ENCODE data around the gene NQO2. TPM values are rescaled to one million over a fixed set of nuclear protein-coding genes. Genes with fewer than 3 reads are reported as not detected.

Gene NQO2
- total and polyA plus RNA-seq, 2 of the 13 experiments (the other 11 are each of a cell fraction or from before 2014, with no cell fraction given), result 32.2 to 56.5 TPM

DNA sequence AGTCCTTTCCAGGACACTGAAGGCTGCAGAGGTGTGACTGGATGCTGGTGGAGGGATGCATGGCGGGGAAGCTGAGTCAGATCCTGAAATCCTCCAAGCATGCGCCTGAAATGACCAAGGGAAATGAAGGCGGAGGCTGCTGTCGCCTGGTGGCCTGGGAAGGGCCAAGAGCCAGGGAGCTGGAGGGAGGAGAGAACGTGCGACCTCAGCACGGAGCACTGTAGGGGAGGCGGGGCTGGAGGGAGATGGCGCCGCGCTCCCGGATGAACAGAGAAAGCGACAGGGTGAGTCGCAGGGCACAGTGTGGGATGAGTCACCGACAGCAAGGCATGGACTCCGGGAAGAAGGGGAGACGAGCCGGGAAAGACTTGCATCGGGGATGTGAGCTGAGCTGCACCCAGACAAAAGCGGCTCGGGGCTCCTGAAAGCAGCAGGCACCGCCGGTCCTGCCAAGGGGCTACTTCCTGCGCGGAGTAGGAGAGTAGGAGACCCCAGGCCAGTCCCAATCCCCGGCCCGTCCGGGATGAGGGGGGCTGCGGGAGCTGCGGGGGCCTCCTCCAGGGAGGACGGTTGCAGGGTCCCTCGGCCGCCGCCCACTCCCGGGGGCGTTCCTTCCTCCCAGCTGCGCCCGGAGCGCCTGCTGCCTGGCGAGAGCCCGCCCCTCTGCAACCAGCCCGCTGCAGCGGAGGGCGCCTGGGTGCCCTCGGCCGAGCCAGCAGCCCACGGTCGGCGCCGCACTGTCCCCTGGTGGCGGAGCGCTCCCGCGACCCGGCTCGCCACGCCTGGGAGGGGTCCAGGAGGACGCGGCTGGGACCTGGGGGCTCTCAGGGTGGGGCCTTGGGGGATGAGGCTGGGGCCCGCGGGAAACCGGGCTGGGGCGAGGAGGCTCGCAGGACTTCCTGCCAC is 11.0 kb upstream of the NQO2 start (continued):
- TF ChIP-seq NPAS2 (CRISPR knock-in tag; IDR thresholded peaks at IDR 0.05; ENCODE audit: borderline replicate concordance) (no peak), MEIS1 (CRISPR knock-in tag; IDR thresholded peaks at IDR 0.05; ENCODE audit: borderline replicate concordance) (peak; percentile 88), ZFY (CRISPR knock-in tag; IDR thresholded peaks at IDR 0.05) (peak; percentile 67; the same call in 1 of the 2 replicates), KDM5A (IDR thresholded peaks at IDR 0.05; ENCODE audit: borderline replicate concordance, low read length) (no peak), PHF20 (CRISPR knock-in tag; IDR thresholded peaks at IDR 0.05) (no peak; the same call in none of the 2 replicates), TAF1 (CRISPR knock-in tag; IDR thresholded peaks at IDR 0.05) (peak; percentile 84), MED8 (CRISPR knock-in tag; IDR thresholded peaks at IDR 0.05; ENCODE audit: insufficient replicate concordance) (peak; percentile 84), NRL (CRISPR knock-in tag; IDR thresholded peaks at IDR 0.05; ENCODE audit: borderline replicate concordance) (peak; percentile 91), ZSCAN25 (CRISPR knock-in tag; IDR thresholded peaks at IDR 0.05) (no peak; the same call in none of the 2 replicates), ZKSCAN5 (CRISPR knock-in tag; IDR thresholded peaks at IDR 0.05) (no peak), ZNF17 (CRISPR knock-in tag; IDR thresholded peaks at IDR 0.05) (no peak), ZBTB7A (CRISPR knock-in tag; IDR thresholded peaks at IDR 0.05) (peak; percentile 98), KAT7 (CRISPR knock-in tag; IDR thresholded peaks at IDR 0.05; ENCODE audit: borderline replicate concordance) (0 out of 2 replicates have a peak, but pooled peaks have one; percentile 38), ZNF629 (CRISPR knock-in tag; conservative IDR thresholded peaks at IDR 0.05) (peak; percentile 12; the same call in 1 of the 2 replicates), GLI4 (CRISPR knock-in tag; IDR thresholded peaks at IDR 0.05; ENCODE audit: borderline replicate concordance) (peak; percentile 46; the same call in 1 of the 2 replicates), ZFP36 (IDR thresholded peaks at IDR 0.05; ENCODE audit: borderline replicate concordance, low read depth, low read length, partially characterized antibody) (peak; percentile 33), ZNF607 (CRISPR knock-in tag; IDR thresholded peaks at IDR 0.05; ENCODE audit: borderline replicate concordance) (peak; percentile 96), SATB2 (CRISPR knock-in tag; IDR thresholded peaks at IDR 0.05) (peak; percentile 51; the same call in 1 of the 2 replicates)
- TF ChIP-seq, protein P1, sequence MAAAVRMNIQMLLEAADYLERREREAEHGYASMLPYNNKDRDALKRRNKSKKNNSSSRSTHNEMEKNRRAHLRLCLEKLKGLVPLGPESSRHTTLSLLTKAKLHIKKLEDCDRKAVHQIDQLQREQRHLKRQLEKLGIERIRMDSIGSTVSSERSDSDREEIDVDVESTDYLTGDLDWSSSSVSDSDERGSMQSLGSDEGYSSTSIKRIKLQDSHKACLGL (CRISPR knock-in tag; IDR thresholded peaks at IDR 0.05), result peak; percentile 87
- TF ChIP-seq, protein P2, sequence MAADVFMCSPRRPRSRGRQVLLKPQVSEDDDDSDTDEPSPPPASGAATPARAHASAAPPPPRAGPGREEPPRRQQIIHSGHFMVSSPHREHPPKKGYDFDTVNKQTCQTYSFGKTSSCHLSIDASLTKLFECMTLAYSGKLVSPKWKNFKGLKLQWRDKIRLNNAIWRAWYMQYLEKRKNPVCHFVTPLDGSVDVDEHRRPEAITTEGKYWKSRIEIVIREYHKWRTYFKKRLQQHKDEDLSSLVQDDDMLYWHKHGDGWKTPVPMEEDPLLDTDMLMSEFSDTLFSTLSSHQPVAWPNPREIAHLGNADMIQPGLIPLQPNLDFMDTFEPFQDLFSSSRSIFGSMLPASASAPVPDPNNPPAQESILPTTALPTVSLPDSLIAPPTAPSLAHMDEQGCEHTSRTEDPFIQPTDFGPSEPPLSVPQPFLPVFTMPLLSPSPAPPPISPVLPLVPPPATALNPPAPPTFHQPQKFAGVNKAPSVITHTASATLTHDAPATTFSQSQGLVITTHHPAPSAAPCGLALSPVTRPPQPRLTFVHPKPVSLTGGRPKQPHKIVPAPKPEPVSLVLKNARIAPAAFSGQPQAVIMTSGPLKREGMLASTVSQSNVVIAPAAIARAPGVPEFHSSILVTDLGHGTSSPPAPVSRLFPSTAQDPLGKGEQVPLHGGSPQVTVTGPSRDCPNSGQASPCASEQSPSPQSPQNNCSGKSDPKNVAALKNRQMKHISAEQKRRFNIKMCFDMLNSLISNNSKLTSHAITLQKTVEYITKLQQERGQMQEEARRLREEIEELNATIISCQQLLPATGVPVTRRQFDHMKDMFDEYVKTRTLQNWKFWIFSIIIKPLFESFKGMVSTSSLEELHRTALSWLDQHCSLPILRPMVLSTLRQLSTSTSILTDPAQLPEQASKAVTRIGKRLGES (CRISPR knock-in tag; IDR thresholded peaks at IDR 0.05; ENCODE audit: borderline replicate concordance), result 0 out of 2 replicates have a peak, but pooled peaks have one; percentile 15
- TF ChIP-seq, protein P3, sequence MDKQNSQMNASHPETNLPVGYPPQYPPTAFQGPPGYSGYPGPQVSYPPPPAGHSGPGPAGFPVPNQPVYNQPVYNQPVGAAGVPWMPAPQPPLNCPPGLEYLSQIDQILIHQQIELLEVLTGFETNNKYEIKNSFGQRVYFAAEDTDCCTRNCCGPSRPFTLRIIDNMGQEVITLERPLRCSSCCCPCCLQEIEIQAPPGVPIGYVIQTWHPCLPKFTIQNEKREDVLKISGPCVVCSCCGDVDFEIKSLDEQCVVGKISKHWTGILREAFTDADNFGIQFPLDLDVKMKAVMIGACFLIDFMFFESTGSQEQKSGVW (CRISPR knock-in tag; IDR thresholded peaks at IDR 0.05; ENCODE audit: borderline replicate concordance), result no peak; the same call in 1 of the 2 replicates
- TF ChIP-seq, protein P4, sequence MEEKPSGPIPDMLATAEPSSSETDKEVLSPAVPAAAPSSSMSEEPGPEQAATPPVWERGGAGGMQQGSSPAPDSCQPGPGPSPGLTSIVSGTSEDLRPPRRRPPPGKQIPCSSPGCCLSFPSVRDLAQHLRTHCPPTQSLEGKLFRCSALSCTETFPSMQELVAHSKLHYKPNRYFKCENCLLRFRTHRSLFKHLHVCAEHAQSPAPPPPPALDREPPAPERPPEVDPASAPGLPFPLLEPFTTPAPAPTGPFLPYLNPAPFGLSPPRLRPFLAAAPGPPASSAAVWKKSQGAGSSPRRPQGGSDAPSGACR (CRISPR knock-in tag; IDR thresholded peaks at IDR 0.05), result peak; percentile 39; the same call in 1 of the 2 replicates
- TF ChIP-seq, protein P5, sequence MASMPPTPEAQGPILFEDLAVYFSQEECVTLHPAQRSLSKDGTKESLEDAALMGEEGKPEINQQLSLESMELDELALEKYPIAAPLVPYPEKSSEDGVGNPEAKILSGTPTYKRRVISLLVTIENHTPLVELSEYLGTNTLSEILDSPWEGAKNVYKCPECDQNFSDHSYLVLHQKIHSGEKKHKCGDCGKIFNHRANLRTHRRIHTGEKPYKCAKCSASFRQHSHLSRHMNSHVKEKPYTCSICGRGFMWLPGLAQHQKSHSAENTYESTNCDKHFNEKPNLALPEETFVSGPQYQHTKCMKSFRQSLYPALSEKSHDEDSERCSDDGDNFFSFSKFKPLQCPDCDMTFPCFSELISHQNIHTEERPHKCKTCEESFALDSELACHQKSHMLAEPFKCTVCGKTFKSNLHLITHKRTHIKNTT (CRISPR knock-in tag; IDR thresholded peaks at IDR 0.05), result no peak
